GM21619 (cell line): Measurements from ENCODE around the gene OXT.
"Not testable (repeated sequence)": the region's sequence is repeated elsewhere in the genome, so short reads cannot be mapped to it uniquely, and the experiment has no call there.

Experiments used
- ATAC-seq: cut with Tn5 transposase; IDR thresholded peaks from one replicate; pipeline ENCODE4 v1.9.1; 2021; ENCODE audit not compliant: unreplicated experiment

Gene OXT

DNA sequence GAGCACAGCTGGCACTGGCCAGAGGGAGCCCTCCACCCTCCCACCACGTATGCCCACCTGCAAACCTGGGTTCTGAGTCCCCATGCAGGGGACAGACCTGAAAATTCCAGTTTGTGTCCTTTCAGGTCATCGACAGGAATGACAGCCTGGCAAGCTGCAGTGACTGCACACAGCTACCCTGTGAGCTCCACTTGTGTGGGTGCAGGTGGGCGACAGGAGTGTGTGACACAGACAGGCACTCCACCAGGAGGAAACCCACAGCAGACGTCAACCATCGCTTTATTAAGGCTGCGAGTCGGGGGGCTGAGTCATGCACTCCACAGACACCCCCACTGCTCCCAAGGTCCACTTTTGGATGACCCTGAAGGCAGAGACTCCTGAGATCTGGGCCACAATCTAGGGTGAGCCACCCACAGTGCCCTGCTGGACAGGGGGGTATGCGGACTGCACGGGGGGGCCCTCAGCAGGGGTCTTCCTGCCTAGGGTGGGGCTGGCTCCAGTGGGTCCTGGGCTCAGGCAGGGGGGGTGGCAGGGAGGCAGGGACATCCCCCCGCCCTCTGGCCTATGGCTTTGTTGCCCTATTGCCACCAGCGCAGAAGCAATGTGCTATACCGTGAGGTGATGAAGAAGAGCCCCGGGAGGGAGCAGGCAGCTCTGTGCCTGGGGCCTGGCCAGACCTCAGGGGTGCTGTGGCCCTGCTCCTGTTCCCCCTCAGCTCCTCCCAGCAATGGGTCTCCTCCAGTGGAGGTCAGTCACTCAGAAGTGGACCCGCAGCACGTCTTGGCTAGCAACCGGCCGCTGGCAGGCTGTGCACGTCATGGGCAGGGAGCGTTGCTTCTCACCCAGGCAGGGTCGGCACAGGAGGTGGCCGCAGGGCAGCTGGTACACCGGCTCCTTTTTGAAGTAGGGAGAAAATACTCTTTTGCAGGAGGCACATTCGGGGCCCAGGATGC is 38.2 kb downstream of the OXT start:
- no peak for ATAC-seq

DNA sequence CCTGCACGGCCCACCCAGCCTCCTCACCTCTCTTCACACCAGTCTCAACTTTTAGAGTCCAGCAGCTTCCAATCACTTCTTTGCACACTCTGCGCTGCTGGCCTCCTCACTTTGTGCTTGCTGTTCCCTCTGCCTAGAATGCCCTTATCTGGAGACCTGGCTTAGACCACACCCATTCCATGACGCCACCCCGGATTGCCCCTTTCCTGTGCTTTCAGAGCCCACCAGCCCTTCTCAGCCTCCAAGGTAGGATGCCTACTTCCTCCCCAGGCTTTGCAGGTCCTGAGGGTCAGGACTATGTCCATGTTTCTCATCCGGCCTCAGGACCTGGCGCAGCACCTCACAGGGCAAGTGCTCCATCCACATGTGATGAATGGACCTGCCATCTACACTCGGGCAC is 40.1 kb downstream of the OXT start:
- no peak for ATAC-seq

DNA sequence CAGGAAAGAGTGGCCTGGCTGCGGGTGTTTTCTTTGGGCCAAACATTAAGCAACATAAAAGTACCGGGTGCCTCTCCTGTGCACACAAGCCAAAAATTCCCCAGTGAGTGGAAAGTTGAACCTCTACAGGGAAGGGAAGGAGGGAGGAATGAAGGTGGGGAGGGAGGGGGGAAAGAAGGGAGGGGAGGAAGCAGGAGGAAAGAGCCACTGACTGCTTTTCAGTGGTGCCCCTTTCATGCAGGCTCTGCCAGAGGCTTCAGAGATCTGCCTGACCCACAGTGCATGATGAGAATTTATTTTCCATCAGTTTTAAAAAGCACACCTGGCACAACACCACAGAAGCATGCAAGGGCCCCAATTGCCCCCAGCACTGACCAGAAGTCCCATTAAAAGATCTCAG is 40.6 kb downstream of the OXT start:
- ATAC-seq = no peak

DNA sequence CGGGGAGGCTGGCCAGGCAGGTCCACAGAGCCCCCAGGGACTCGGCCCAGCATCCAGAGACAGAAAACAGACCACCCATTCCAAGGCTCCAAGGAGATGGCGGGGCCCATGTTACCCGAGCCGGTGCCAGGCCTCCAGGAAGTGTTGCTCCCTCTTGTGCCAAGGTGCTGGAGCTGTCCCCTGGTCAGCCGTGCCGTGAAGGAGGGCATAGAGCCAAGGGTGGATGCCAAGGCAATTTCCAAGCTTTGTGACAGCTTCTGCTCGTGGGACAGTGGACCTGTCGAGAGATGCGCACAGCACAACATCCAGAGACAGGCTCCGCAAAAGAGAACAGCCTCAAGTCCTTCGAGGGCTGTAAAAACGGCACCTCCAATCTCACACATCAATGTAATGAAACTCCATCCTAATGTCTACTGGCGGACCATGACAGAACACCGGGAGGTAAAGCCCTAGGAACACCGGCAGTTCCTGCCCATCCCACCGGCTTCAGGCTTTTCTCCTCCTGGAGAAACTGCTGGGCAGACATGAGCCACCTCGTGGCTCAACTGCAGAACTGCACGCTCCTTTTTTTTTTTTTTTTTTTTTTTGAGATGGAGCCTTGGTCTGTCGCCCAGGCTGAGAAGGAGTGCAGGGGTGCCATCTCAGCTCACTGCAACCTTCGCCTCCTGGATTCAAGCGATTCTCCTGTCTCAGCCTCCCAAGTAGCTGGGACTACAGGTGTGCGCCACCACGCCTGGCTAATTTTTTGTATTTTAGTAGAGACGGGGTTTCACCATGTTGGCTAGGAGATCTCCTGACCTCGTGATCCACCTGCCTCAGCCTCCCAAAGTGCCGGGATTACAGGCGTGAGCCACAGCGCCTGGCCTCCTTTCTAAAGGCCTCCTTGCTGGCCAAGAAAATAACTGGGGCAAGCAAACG is 44.0 kb downstream of the OXT start:
- ATAC-seq = no peak

DNA sequence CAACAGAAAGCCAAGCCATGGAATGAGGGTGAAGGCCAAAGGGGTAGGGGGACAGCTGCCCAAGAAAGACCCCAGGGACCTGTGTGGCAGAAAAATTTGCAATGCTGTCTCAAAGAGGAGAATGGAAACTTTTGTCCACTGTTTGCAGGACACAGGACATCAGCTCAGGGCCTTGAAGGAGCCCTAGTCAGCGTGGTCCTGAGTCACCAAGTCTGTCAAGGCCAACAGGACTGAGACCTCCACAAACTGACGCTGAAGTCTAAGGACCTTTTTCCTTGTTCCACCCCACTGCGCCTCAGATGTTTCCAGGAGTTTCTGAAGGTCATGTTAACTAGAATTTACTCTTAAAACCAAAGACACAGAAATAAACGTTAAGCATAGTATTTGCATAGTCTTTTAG is 44.9 kb downstream of the OXT start:
- ATAC-seq = no peak

DNA sequence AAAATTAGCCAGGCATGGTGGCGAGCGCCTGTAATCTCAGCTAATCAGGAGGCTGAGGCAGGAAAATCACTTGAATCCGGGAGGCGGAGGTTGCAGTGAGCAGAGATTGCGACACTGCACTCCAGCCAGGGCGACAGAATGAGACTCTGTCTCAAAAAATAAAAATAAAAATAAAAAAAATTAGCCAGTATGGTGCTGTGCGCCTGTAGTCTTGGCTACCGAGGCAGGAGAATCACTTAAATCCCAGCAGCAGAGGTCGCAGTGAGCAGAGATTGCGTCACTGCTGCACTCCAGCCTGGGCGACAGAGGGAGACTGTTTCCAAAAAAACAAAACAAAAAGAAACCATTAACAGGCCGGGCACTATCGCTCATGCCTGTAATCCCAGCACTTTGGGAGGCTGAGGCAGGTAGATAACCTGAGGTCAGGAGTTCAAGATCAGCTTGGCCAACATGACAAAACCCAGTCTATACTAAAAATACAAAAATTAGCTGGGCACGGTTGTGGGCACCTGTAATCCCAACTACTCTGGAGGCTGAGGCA is 46.5 kb downstream of the OXT start:
- not testable (repeated sequence) for ATAC-seq

DNA sequence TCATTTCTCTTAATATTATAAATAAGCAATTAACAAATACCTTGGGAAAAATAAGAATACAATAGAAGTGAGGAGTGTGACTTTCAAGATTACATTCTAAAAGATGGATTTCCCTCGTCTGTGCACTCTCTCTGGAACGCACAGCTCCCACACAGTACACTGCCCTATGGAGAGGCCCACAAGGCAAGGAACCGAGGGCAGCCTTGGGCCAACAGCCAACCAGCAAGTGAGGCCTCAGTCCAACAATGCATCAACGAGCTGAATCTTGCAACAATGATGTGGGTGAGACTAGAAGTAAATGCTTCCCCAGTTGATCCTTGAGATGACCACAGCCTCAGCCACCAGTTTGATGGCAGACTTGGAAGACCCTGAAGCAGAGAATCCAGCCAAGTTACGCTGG is 47.6 kb downstream of the OXT start:
- no peak for ATAC-seq

DNA sequence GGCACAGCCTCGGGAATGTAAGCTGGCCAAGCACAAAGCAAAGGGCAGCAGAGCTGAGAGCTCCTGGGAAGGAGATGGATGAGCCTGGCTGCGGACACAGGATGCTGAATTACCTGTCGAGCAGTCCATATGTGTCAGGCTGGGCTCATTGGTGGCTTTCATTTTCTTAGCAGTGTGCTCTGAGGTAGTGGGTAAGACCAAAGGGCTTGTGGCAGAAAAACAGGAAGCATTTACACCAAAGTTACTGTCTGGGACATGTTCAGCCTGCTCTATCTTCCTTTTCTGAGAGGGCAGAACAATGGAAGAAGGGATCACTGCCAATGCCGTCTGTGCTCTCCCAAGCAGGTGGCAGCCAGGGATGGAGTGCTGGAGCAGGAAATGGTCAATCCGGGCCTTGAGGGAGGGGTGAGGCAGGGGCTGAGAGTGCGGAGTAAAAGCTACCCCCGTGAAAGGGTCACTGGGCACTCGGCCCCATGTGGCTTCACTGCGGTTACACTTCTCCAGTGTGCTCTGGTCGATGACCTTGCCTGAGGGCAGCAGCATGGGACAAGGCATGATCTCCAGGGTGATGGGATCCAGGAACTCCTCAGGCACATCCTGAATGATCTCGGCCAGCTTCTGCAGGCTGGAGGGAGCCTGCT is 50.0 kb downstream of the OXT start:
- no peak for ATAC-seq
